ENCODE data around the gene TTC9. TPM values are rescaled to one million over a fixed set of nuclear protein-coding genes. Genes with fewer than 3 reads are reported as not detected.

The TTC9 gene
- total RNA-seq, 1 donor from 2014 or later = 14.9 TPM

GRCh38 chr14:70618314-70618713 is 23.4 kb upstream of the TTC9 start:
- peaks cover 21% of the 10 kb centered on the region for H3K27me3 Mint-ChIP-seq
- DNase-seq (ENCODE audit: extremely low spot score, unreplicated experiment) = no peak
- H3K9me3 Mint-ChIP-seq = no peaks in the 10 kb centered on the region
- H3K27ac Mint-ChIP-seq = no peak overlapping the region
- H3K4me1 Mint-ChIP-seq (ENCODE audit: unreplicated experiment) = no peaks in the 10 kb centered on the region
- no peak for TF ChIP-seq CTCF (conservative IDR thresholded peaks at IDR 0.05)
- no peaks in the 10 kb centered on the region for H3K36me3 Mint-ChIP-seq
- no peak overlapping the region for H3K4me3 Mint-ChIP-seq

DNA sequence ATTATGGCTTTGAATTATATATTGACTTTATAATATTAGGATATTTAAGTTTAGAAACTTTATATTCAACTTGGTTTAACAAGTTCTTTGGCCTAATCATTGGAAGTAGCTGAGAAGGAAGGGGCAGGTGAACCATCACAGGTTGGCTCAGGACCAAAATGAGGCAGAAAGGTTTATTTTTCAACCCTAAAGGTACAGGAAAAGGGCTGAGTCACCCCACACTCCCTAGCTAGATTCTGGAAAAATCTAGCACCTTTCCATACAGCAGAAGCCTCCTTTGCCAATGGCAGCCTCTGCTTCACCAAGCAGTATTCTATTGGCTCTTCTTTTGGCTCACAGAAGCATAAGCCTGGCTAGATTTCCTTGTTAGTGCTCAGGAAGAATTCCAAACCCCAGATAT is 22.0 kb upstream of the TTC9 start:
- no peak for DNase-seq (ENCODE audit: extremely low spot score, unreplicated experiment)
- Mint-ChIP-seq H3K9me3 (no peaks in the 10 kb centered on the region), H3K36me3 (no peaks in the 10 kb centered on the region), H3K4me1 (ENCODE audit: unreplicated experiment) (no peaks in the 10 kb centered on the region), H3K4me3 (no peak overlapping the region), H3K27me3 (peaks cover 21% of the 10 kb centered on the region), H3K27ac (no peak overlapping the region)
- TF ChIP-seq CTCF (conservative IDR thresholded peaks at IDR 0.05) = no peak

GRCh38 chr14:70622111-70622712 is 19.5 kb upstream of the TTC9 start:
- H3K27me3 Mint-ChIP-seq = peaks cover 15% of the 10 kb centered on the region
- peak; percentile 72 for TF ChIP-seq CTCF (conservative IDR thresholded peaks at IDR 0.05)
- H3K4me1 Mint-ChIP-seq (ENCODE audit: unreplicated experiment) = no peaks in the 10 kb centered on the region
- H3K4me3 Mint-ChIP-seq = no peak overlapping the region
- no peak overlapping the region for H3K27ac Mint-ChIP-seq
- peaks cover 12% of the 10 kb centered on the region for H3K9me3 Mint-ChIP-seq
- H3K36me3 Mint-ChIP-seq = peaks cover 10% of the 10 kb centered on the region
- no peak for DNase-seq (ENCODE audit: extremely low spot score, unreplicated experiment)

- H3K36me3 Mint-ChIP-seq = peaks cover 10% of the 10 kb centered on the region
- TF ChIP-seq CTCF (conservative IDR thresholded peaks at IDR 0.05) = no peak
- no peaks in the 10 kb centered on the region for H3K4me1 Mint-ChIP-seq (ENCODE audit: unreplicated experiment)
- DNase-seq (ENCODE audit: extremely low spot score, unreplicated experiment) = no peak
- H3K27ac Mint-ChIP-seq = peak overlapping the region; percentile 95
- no peaks in the 10 kb centered on the region for H3K27me3 Mint-ChIP-seq
- H3K4me3 Mint-ChIP-seq = peak overlapping the region; percentile 56
- peaks cover 12% of the 10 kb centered on the region for H3K9me3 Mint-ChIP-seq
Measured at GRCh38 chr14:70624972-70625371, 16.7 kb upstream of the TTC9 start.

DNA sequence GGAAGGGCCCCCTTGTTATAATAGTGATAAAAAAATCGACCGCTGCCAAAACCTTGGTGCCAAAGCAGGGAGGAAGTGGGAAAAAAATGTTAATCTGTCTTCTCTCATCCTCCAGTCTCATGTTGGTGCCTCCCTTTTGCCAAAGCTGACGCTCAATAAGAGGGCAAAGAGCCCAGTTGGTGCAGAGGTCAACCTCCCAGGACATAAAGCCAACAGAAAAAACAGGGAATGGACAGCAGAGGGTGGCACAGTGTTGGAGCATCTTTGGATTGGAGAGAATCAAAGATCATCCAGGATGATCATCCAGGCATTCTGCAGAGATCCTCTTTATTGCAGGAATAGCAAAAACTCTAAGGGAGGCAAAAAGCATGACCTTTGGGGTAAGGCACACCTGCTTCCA is 9.8 kb upstream of the TTC9 start:
- Mint-ChIP-seq H3K9me3 (no peaks in the 10 kb centered on the region), H3K27me3 (peaks cover 15% of the 10 kb centered on the region), H3K27ac (no peak overlapping the region), H3K4me3 (no peak overlapping the region), H3K36me3 (no peaks in the 10 kb centered on the region), H3K4me1 (ENCODE audit: unreplicated experiment) (no peaks in the 10 kb centered on the region)
- no peak for DNase-seq (ENCODE audit: extremely low spot score, unreplicated experiment)
- TF ChIP-seq CTCF (conservative IDR thresholded peaks at IDR 0.05) = no peak
